IMR-90 (cell line): ENCODE data around the gene EDARADD. TPM values are rescaled to one million over a fixed set of nuclear protein-coding genes. Genes with fewer than 3 reads are reported as not detected.

Experiments used
- ATAC-seq: fragments of 200-7000 bp; cut with Tn5 transposase; 2 replicates; pipeline ENCODE4 v1.9.1; 2020; ENCODE audit warnings: low read depth, mild to moderate bottlenecking, moderate library complexity
- BruUV-seq: library from RNA; stranded (reverse); fragments of 400-500 nt; replicated peaks from 2 replicates; lab custom pipeline; 2021; lab: Mats Ljungman, UMichigan
- CTCF ChIA-PET: fragments of 300-600 bp; formaldehyde crosslinking; extraction: SDS; loops from one replicate; lab custom pipeline; 2021; ENCODE audit warnings: antibody characterized with exemption; lab: Yijun Ruan, JAX
- POLR2A ChIA-PET: fragments of 300-600 bp; sonication (Branson Sonifier 250); formaldehyde crosslinking; loops from one replicate; lab custom pipeline; 2022; ENCODE audit warnings: antibody characterized with exemption; ENCODE audit not compliant: unreplicated experiment; lab: Charles Lee
- DNase-seq: peaks from one replicate; pipeline ENCODE4 v3.0.0; 2013
- H2AFZ ChIP-seq: replicated peaks from 2 replicates; pipeline ENCODE3; 2013; ENCODE audit warnings: low read length, mild to moderate bottlenecking; ENCODE audit not compliant: poor library complexity
- H2AK5ac ChIP-seq: 2 replicates; pipeline ENCODE4 v1.6.1; 2013; ENCODE audit warnings: low read depth, low read length, inconsistent platforms
- H2AK9ac ChIP-seq: replicated peaks from 2 replicates; pipeline ENCODE3; 2013; ENCODE audit warnings: mild to moderate bottlenecking, low read depth, low read length, moderate library complexity; ENCODE audit not compliant: poor library complexity
- H2BK120ac ChIP-seq: 2 replicates; pipeline ENCODE4 v1.6.1; 2013; ENCODE audit warnings: low read depth, low read length, inconsistent platforms
- H2BK15ac ChIP-seq: 3 replicates; pipeline ENCODE4 v1.6.1; 2013; ENCODE audit warnings: low read depth, low read length, inconsistent platforms
- H2BK20ac ChIP-seq: 2 replicates; pipeline ENCODE4 v1.6.1; 2013; ENCODE audit warnings: low read depth, mild to moderate bottlenecking, inconsistent platforms, low read length, moderate library complexity
- H2BK5ac ChIP-seq: 2 replicates; pipeline ENCODE4 v1.6.1; 2013; ENCODE audit warnings: mild to moderate bottlenecking, low read depth, low read length, inconsistent platforms; ENCODE audit not compliant: poor library complexity, severe bottlenecking
- H3K14ac ChIP-seq: replicated peaks from 2 replicates; pipeline ENCODE4 v1.6.1; 2013; ENCODE audit warnings: low read depth, low read length, inconsistent platforms
- H3K18ac ChIP-seq: 2 replicates; pipeline ENCODE4 v1.6.1; 2013; ENCODE audit warnings: low read depth, low read length, control low read depth
- H3K23ac ChIP-seq: 2 replicates; pipeline ENCODE4 v1.6.1; 2013; ENCODE audit warnings: low read depth, low read length, inconsistent platforms
- H3K27ac ChIP-seq: 2 replicates; pipeline ENCODE4 v1.5.1; 2013; ENCODE audit warnings: mild to moderate bottlenecking, control low read depth, low read length; ENCODE audit not compliant: insufficient read depth
- H3K27me3 ChIP-seq: 2 replicates; pipeline ENCODE4 v1.6.1; 2013; ENCODE audit warnings: low read length; ENCODE audit not compliant: control insufficient read depth, insufficient read depth
- H3K36me3 ChIP-seq: 2 replicates; pipeline ENCODE4 v1.6.1; 2013; ENCODE audit warnings: low read length, mixed read lengths; ENCODE audit not compliant: control insufficient read depth, insufficient read depth
- H3K4ac ChIP-seq: 2 replicates; pipeline ENCODE4 v1.6.1; 2013; ENCODE audit warnings: low read depth, low read length, inconsistent platforms
- H3K4me1 ChIP-seq: 2 replicates; pipeline ENCODE4 v1.6.1; 2013; ENCODE audit warnings: low read length, mixed read lengths; ENCODE audit not compliant: control insufficient read depth, insufficient read depth
- H3K4me2 ChIP-seq: 2 replicates; pipeline ENCODE4 v1.6.1; 2013; ENCODE audit warnings: low read depth, mild to moderate bottlenecking, control low read depth, low read length, moderate library complexity
- H3K4me3 ChIP-seq: 2 replicates; pipeline ENCODE4 v1.5.1; 2013; ENCODE audit warnings: low read depth, mild to moderate bottlenecking, control low read depth, low read length, moderate library complexity; ENCODE audit not compliant: insufficient read depth
- H3K56ac ChIP-seq: 2 replicates; pipeline ENCODE4 v1.6.1; 2013; ENCODE audit warnings: low read length, inconsistent platforms; ENCODE audit not compliant: insufficient read depth; ENCODE audit errors: extremely low read depth
- H3K79me1 ChIP-seq, 2 experiments: 2 replicates each; pipeline ENCODE4 v1.6.1; 2013; ENCODE audit warnings: low read length in 2 of 2, inconsistent platforms in 1 of 2, low read depth in 1 of 2
- H3K9ac ChIP-seq: 2 replicates; pipeline ENCODE4 v1.6.1; 2013; ENCODE audit warnings: low read depth, low read length, control low read depth
- H3K9me1 ChIP-seq: 2 replicates; pipeline ENCODE4 v1.6.1; 2013; ENCODE audit warnings: low read length, inconsistent platforms; ENCODE audit not compliant: insufficient read depth
- H3K9me3 ChIP-seq: 2 replicates; pipeline ENCODE4 v1.6.1; 2013; ENCODE audit warnings: low read length; ENCODE audit not compliant: control insufficient read depth, insufficient read depth
- H4K20me1 ChIP-seq: 2 replicates; pipeline ENCODE4 v1.6.1; 2013; ENCODE audit warnings: low read length, inconsistent platforms; ENCODE audit not compliant: insufficient read depth
- H4K5ac ChIP-seq: 2 replicates; pipeline ENCODE4 v1.6.1; 2013; ENCODE audit warnings: mild to moderate bottlenecking, low read depth, low read length, control low read depth
- H4K8ac ChIP-seq, 2 experiments: 2 replicates each; pipeline ENCODE4 v1.6.1; 2013; ENCODE audit warnings: low read depth in 2 of 2, low read length in 2 of 2, control low read depth in 1 of 2, inconsistent platforms in 1 of 2
- H4K91ac ChIP-seq: 2 replicates; pipeline ENCODE4 v1.6.1; 2013; ENCODE audit warnings: low read depth, low read length, inconsistent platforms; ENCODE audit not compliant: insufficient read depth
- BHLHE40 ChIP-seq: fragments of 150-350 bp; IDR thresholded peaks from 2 replicates; pipeline ENCODE4 v1.6.1; 2016; ENCODE audit warnings: mild to moderate bottlenecking, low read depth, low read length
- MAFK ChIP-seq: IDR thresholded peaks from 2 replicates; pipeline ENCODE4 v1.6.1; 2012; ENCODE audit warnings: low read depth, low read length, improper control_type of control experiment
- NFE2L2 ChIP-seq: fragments of 150-350 bp; IDR thresholded peaks from 2 replicates; pipeline ENCODE4 v1.6.1; 2016; ENCODE audit warnings: low read depth, mild to moderate bottlenecking, low read length
- SMC3 ChIP-seq: fragments of 150-350 bp; IDR thresholded peaks from 2 replicates; pipeline ENCODE4 v1.6.1; 2016; ENCODE audit warnings: low read depth, mild to moderate bottlenecking, antibody characterized with exemption, low read length, moderate library complexity
- WGBS, 2 experiments: methylation state at CpG; one replicate each; pipeline versions ENCODE4 v1.1.5 to v1.1.7; 2013; ENCODE audit warnings: missing lambda C conversion rate in 2 of 2; ENCODE audit not compliant: insufficient read length in 1 of 2; ENCODE audit errors: extremely low coverage in 2 of 2; 5-methylcytosine and 5-hydroxymethylcytosine counted together
- dilution Hi-C: fragments of 300-500 bp; cut with HindIII; formaldehyde crosslinking; loops from one replicate; pipeline ENCODE4 v1.14.3; 2018; ENCODE audit warnings: low sequenced_read_pairs; ENCODE audit not compliant: unreplicated experiment
- in situ Hi-C: fragments of 300-500 bp; cut with MboI; formaldehyde crosslinking; loops from 3 replicates; pipeline ENCODE4 v1.14.3; 2019; ENCODE audit warnings: low sequenced_read_pairs, inconsistent platforms, mixed read lengths
- intact Hi-C: fragments of 100-400 bp; cut with micrococcal nuclease; formaldehyde crosslinking; loops from 2 replicates; pipeline ENCODE4 v1.10.0; 2022
- polyA plus RNA-seq, 3 experiments: library from polyadenylated mRNA; depleted of rRNA; stranded (reverse); fragments of >200 nt; gene quantifications; 2 replicates each; pipeline ENCODE4 v1.2.3, GENCODE V29; 2012; ENCODE audit warnings: low replicate concordance in 1 of 3
- total RNA-seq: library from RNA; depleted of rRNA; stranded (reverse); fragments of >200 nt; gene quantifications from 2 replicates; pipeline ENCODE4 v1.2.3, GENCODE V29; 2012
- TF ChIP-seq, protein P1 (sequence below): fragments of 150-350 bp; IDR thresholded peaks from 2 replicates; pipeline ENCODE4 v1.6.1; 2017; ENCODE audit warnings: mild to moderate bottlenecking, antibody characterized with exemption, low read length, low read depth
- TF ChIP-seq, protein P2 (sequence below): fragments of 150-350 bp; IDR thresholded peaks from 2 replicates; pipeline ENCODE4 v1.6.1; 2016; ENCODE audit warnings: low read depth, mild to moderate bottlenecking, low read length, moderate library complexity, borderline replicate concordance

Gene EDARADD
- total and polyA plus RNA-seq, 2 of the 4 experiments (the other 2 are of a cell fraction), result not detected

DNA sequence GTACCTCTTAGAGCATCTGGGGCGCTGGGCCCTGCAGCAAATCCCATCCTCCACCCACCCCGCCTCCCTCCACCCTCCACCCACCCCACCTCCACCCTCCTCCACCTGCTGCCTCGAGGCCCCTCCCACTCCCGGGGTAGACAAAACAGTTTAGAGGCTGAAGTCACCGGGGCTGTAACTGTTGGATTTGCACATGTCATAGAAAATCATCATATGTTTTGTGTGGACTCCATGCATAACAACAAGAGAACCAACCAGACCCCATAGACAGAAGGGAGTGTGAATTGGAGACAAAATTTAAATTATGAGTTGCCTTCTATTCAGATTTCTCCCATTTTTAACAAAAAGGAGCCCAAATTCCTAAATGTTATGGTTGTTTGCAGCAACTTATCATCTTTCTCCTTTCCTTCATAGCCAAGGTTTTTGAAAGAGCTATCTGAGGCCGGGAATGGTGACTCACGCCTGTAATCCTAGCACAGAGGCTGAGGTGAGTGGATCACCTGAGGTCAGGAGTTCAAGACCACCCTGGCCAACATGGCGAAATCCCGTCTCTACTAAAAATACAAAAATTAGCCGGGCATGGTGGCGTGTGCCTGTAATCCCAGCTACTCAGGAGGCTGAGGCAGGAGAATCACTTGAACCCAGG is 101.5 kb downstream of the EDARADD start:
- H4K5ac ChIP-seq, result no peak overlapping the region
- no peaks in the 10 kb centered on the region for H3K9me1 ChIP-seq
- H2AK5ac ChIP-seq, result no peak overlapping the region
- in situ Hi-C loops, result no loop called here
- no peak overlapping the region for H3K23ac ChIP-seq
- no peak overlapping the region for H3K4me3 ChIP-seq
- DNase-seq (no peak), ATAC-seq (no peak)
- no peak overlapping the region for H3K4me2 ChIP-seq
- TF ChIP-seq BHLHE40 (no peak), MAFK (no peak), SMC3 (no peak), NFE2L2 (no peak)
- TF ChIP-seq, protein P1, sequence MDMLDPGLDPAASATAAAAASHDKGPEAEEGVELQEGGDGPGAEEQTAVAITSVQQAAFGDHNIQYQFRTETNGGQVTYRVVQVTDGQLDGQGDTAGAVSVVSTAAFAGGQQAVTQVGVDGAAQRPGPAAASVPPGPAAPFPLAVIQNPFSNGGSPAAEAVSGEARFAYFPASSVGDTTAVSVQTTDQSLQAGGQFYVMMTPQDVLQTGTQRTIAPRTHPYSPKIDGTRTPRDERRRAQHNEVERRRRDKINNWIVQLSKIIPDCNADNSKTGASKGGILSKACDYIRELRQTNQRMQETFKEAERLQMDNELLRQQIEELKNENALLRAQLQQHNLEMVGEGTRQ, result no peak
- TF ChIP-seq, protein P2, sequence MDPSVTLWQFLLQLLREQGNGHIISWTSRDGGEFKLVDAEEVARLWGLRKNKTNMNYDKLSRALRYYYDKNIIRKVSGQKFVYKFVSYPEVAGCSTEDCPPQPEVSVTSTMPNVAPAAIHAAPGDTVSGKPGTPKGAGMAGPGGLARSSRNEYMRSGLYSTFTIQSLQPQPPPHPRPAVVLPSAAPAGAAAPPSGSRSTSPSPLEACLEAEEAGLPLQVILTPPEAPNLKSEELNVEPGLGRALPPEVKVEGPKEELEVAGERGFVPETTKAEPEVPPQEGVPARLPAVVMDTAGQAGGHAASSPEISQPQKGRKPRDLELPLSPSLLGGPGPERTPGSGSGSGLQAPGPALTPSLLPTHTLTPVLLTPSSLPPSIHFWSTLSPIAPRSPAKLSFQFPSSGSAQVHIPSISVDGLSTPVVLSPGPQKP, result no peak
- H3K27me3 ChIP-seq, result peaks cover 2% of the 10 kb centered on the region; the same call in 1 of the 2 replicates
- H3K4ac ChIP-seq, result no peak overlapping the region
- H4K91ac ChIP-seq, result no peak overlapping the region
- no peak overlapping the region for H2AFZ ChIP-seq
- dilution Hi-C loops, result no loop called here
- H3K9ac ChIP-seq, result no peak overlapping the region
- ChIA-PET POLR2A (no interaction called here), CTCF (interaction anchor here (0.6 kb wide), 1 partner anchor 38 kb away, joined by 3 read pairs; no protein-coding TSS in a partner anchor)
- no peak overlapping the region for H3K56ac ChIP-seq
- H3K4me1 ChIP-seq, result no peaks in the 10 kb centered on the region; the same call in 1 of the 2 replicates
- H3K27ac ChIP-seq, result no peak overlapping the region
- H4K8ac ChIP-seq, result no peak overlapping the region
- H2BK120ac ChIP-seq, result no peak overlapping the region
- no peak overlapping the region for H3K14ac ChIP-seq
- no TSS peak for BruUV-seq
- H2AK9ac ChIP-seq, result no peak overlapping the region
- no peaks in the 10 kb centered on the region for H3K36me3 ChIP-seq
- no peak overlapping the region for H2BK5ac ChIP-seq
- no peaks in the 10 kb centered on the region for H4K20me1 ChIP-seq
- no peak overlapping the region for H3K18ac ChIP-seq
- H2BK15ac ChIP-seq, result no peak overlapping the region
- intact Hi-C loops, result loop anchor here (5.0 kb wide), 1 partner anchor 1102 kb away; no protein-coding TSS in a partner anchor
- no CpG with 5 or more reads among the region's 11 CpGs for WGBS, 2 experiments
- no peaks in the 10 kb centered on the region for H3K79me1 ChIP-seq
- no peak overlapping the region for H2BK20ac ChIP-seq
- no peaks in the 10 kb centered on the region for H3K9me3 ChIP-seq
